ENCODE results near the gene OR9I1. TPM values are rescaled to one million over a fixed set of nuclear protein-coding genes. Genes with fewer than 3 reads are reported as not detected.

OR9I1 gene
- total RNA-seq, 2 donors from 2014 or later, result not detected

DNA sequence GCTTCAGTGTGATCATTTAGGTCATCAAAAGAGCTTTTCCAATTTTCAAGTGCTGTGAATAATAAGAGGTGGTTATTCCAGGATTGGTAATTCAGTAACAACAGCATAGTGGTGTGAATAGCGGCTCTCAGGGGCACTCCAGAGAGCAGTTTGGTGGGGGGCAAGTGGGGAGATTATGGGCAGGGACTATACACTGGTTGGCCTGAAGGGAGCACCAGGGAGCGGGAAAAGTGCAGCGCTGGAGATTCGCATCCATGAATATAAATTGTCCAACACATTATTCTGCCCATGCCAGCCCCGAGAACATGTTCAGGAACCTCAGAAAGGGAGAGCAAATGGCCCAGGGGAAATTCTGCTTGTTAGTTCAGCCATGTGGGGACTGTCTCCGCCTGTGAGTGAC lies 56.7 kb downstream of the OR9I1 start:
- Histone ChIP-seq H3K36me3 (no peaks in the 10 kb centered on the region), H3K4me3 (no peak overlapping the region), H3K4me1 (ENCODE audit: control insufficient read depth in 1 of 2, low read depth in 2 of 2) (no peaks in the 10 kb centered on the region), H3K27me3 (replicated peaks; ENCODE audit: insufficient read depth) (no peaks in the 10 kb centered on the region), H3K27ac (no peak overlapping the region), H3K9me3 (no peaks in the 10 kb centered on the region)
- DNase-seq (ENCODE audit: low spot score) (no peak), ATAC-seq (ENCODE audit: insufficient number of reproducible peaks, low FRiP score, low read depth) (no peak)
- TF ChIP-seq, protein P1, sequence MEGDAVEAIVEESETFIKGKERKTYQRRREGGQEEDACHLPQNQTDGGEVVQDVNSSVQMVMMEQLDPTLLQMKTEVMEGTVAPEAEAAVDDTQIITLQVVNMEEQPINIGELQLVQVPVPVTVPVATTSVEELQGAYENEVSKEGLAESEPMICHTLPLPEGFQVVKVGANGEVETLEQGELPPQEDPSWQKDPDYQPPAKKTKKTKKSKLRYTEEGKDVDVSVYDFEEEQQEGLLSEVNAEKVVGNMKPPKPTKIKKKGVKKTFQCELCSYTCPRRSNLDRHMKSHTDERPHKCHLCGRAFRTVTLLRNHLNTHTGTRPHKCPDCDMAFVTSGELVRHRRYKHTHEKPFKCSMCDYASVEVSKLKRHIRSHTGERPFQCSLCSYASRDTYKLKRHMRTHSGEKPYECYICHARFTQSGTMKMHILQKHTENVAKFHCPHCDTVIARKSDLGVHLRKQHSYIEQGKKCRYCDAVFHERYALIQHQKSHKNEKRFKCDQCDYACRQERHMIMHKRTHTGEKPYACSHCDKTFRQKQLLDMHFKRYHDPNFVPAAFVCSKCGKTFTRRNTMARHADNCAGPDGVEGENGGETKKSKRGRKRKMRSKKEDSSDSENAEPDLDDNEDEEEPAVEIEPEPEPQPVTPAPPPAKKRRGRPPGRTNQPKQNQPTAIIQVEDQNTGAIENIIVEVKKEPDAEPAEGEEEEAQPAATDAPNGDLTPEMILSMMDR (IDR thresholded peaks at IDR 0.05), result no peak

- Histone ChIP-seq H3K9me3 (no peaks in the 10 kb centered on the region), H3K4me1 (ENCODE audit: control insufficient read depth in 1 of 2, low read depth in 2 of 2) (no peaks in the 10 kb centered on the region), H3K27me3 (replicated peaks; ENCODE audit: insufficient read depth) (no peaks in the 10 kb centered on the region), H3K27ac (no peak overlapping the region), H3K4me3 (no peak overlapping the region), H3K36me3 (no peaks in the 10 kb centered on the region)
- TF ChIP-seq, protein P1 (IDR thresholded peaks at IDR 0.05), result no peak
- DNase-seq (ENCODE audit: low spot score), result no peak
- ATAC-seq (ENCODE audit: insufficient number of reproducible peaks, low FRiP score, low read depth), result no peak
Observed at GRCh38 chr11:58067685-58068084, 57.6 kb downstream of the OR9I1 start.

Other genes with a start within 250 kb of the OR9I1 start
- not detected for gene OR9Q1, start 101.6 kb downstream of the OR9I1 start, total RNA-seq
- not detected for gene OR6Q1, start 94.6 kb downstream of the OR9I1 start, total RNA-seq
- not detected for gene OR9Q2, start 63.5 kb upstream of the OR9I1 start, total RNA-seq
- gene OR1S2, start 78.6 kb upstream of the OR9I1 start, total RNA-seq, result not detected
- not detected for gene OR1S1, start 87.2 kb upstream of the OR9I1 start, total RNA-seq
- not detected for gene OR10Q1, start 103.4 kb upstream of the OR9I1 start, total RNA-seq
- gene OR10W1, start 142.7 kb upstream of the OR9I1 start, total RNA-seq, result not detected
- gene OR5B17, start 233.5 kb upstream of the OR9I1 start, total RNA-seq, result not detected

Data from thoracic aorta (tissue), 2 donors.